OCI-LY1 (cell line): ENCODE data around the gene ETV6.

ENCODE experiments used
- H2AFZ ChIP-seq: fragments of 200-600 bp; sonication (generic), shearing (Covaris generic); 2 replicates; pipeline ENCODE4 v1.6.0; 2014; ENCODE audit warnings: antibody characterized with exemption, mild to moderate bottlenecking, low read length
- H3F3A ChIP-seq: fragments of 200-600 bp; sonication (generic), shearing (Covaris generic); 2 replicates; pipeline ENCODE4 v1.6.0; 2014; ENCODE audit warnings: mild to moderate bottlenecking, antibody characterized with exemption, low read length, moderate library complexity; ENCODE audit not compliant: insufficient read depth
- H3K27ac ChIP-seq: fragments of 200-600 bp; sonication (generic); 2 replicates; pipeline ENCODE4 v1.5.1; 2014; ENCODE audit warnings: low read length, mixed run types, mild to moderate bottlenecking, low read depth; ENCODE audit not compliant: poor library complexity, severe bottlenecking
- H3K27me3 ChIP-seq: fragments of 200-600 bp; sonication (generic); 2 replicates; pipeline ENCODE4 v1.6.0; 2014; ENCODE audit warnings: antibody characterized with exemption, mild to moderate bottlenecking, low read length, moderate library complexity; ENCODE audit not compliant: insufficient read depth
- H3K36me3 ChIP-seq: fragments of 200-600 bp; sonication (generic); 2 replicates; pipeline ENCODE4 v1.6.1; 2014; ENCODE audit warnings: mild to moderate bottlenecking, antibody characterized with exemption, low read length, moderate library complexity, mixed read lengths; ENCODE audit not compliant: insufficient read depth
- H3K4me1 ChIP-seq: fragments of 200-600 bp; sonication (generic); 2 replicates; pipeline ENCODE4 v1.5.1; 2014; ENCODE audit warnings: mild to moderate bottlenecking, low read length, moderate library complexity; ENCODE audit not compliant: insufficient read depth, severe bottlenecking
- H3K4me2 ChIP-seq: fragments of 200-600 bp; sonication (generic), shearing (Covaris generic); 2 replicates; pipeline ENCODE4 v1.6.1; 2014; ENCODE audit warnings: low read length
- H3K4me3 ChIP-seq: fragments of 200-600 bp; sonication (generic); 2 replicates; pipeline ENCODE4 v1.5.1; 2014; ENCODE audit warnings: low read length, low read depth, mild to moderate bottlenecking, mixed read lengths; ENCODE audit not compliant: poor library complexity, severe bottlenecking
- H3K79me2 ChIP-seq: fragments of 200-600 bp; shearing (Covaris generic); 2 replicates; pipeline ENCODE4 v1.6.1; 2016; ENCODE audit warnings: mixed run types, low read length, mixed read lengths; ENCODE audit not compliant: insufficient read depth
- H3K9ac ChIP-seq: fragments of 200-600 bp; sonication (generic), shearing (Covaris generic); 2 replicates; pipeline ENCODE4 v1.6.1; 2014; ENCODE audit warnings: mild to moderate bottlenecking, low read length, mixed read lengths
- H3K9me2 ChIP-seq: fragments of 200-600 bp; sonication (generic), shearing (Covaris generic); 2 replicates; pipeline ENCODE4 v1.6.1; 2014; ENCODE audit warnings: low read depth, mild to moderate bottlenecking, low read length, mixed read lengths
- H3K9me3 ChIP-seq: fragments of 200-600 bp; shearing (Covaris generic); 2 replicates; pipeline ENCODE4 v1.6.1; 2014; ENCODE audit warnings: low read length, mixed read lengths
- H4K20me1 ChIP-seq: fragments of 200-600 bp; sonication (generic), shearing (Covaris generic); 2 replicates; pipeline ENCODE4 v1.6.0; 2016; ENCODE audit warnings: mild to moderate bottlenecking, low read length; ENCODE audit not compliant: insufficient read depth
- CTCF ChIP-seq: fragments of 200-600 bp; sonication (generic), shearing (Covaris generic); IDR thresholded peaks from 2 replicates; pipeline ENCODE4 v1.5.1; 2017; ENCODE audit warnings: mild to moderate bottlenecking, antibody characterized with exemption, low read length, moderate library complexity, mixed read lengths
- EZH2 ChIP-seq: fragments of 200-600 bp; sonication (generic), shearing (Covaris generic); IDR thresholded peaks from 2 replicates; pipeline ENCODE4 v1.8.0; 2017; ENCODE audit warnings: borderline replicate concordance, mixed run types, mild to moderate bottlenecking, antibody characterized with exemption, low read length, moderate library complexity, mixed read lengths

Gene ETV6

GRCh38 chr12:11893998-11894397, 244.5 kb downstream of the ETV6 start:
- Histone ChIP-seq H3K4me2 (peak overlapping the region; percentile 56), H3K27ac (peak overlapping the region; percentile 99)

GRCh38 chr12:11894890-11895289, 245.4 kb downstream of the ETV6 start:
- H3K27ac ChIP-seq: peak overlapping the region; percentile 99

More at GRCh38 chr12:11893998-11894397, 244.5 kb downstream of the ETV6 start:
- H4K20me1 ChIP-seq: no peaks in the 10 kb centered on the region
- no peaks in the 10 kb centered on the region for H3K79me2 ChIP-seq
- no peaks in the 10 kb centered on the region for H3K9me2 ChIP-seq
- no peaks in the 10 kb centered on the region for H3K9me3 ChIP-seq
- H2AFZ ChIP-seq: no peak overlapping the region
- H3K9ac ChIP-seq: peak overlapping the region; percentile 72
- no peak for TF ChIP-seq CTCF
- TF ChIP-seq EZH2: no peak
- peaks cover 4% of the 10 kb centered on the region; the same call in 1 of the 2 replicates for H3K36me3 ChIP-seq
- peaks cover 86% of the 10 kb centered on the region for H3K4me1 ChIP-seq
- H3K4me3 ChIP-seq: peak overlapping the region; percentile 24
- no peaks in the 10 kb centered on the region for H3F3A ChIP-seq
- H3K27me3 ChIP-seq: no peaks in the 10 kb centered on the region

DNA sequence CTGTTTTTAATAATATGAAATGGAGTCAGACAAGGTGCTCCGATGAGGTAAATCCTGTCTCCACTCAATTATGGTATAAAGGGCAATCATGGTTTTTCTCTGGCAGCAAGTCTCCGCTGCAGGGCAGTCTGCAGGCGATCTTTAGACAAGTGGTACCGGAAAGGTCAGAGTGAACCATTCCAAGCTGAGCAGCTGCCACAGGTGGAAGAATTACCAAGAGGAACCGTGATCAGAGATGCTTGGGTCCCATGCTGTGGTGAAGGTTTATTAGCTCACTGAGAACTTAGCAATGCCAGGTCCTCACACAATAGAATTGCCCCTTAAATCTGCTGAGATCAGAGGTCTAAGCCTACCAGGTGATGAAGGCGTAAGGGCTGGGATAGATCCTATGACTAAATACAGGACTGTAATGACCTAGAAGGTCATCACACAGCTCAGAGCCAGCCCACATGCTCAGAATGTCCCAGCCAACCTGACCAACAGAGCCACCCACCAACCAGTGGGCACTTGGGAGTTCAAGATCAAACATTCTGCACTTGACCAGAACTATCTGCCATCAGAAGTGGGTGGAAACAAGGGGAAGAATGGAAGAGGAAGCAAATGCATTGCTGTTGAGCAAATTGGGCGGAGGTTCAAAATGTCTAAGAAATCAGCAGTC, 246.1 kb downstream of the ETV6 start:
- Histone ChIP-seq H3K27ac (peak overlapping the region; percentile 99), H3K4me3 (peak overlapping the region; percentile 16), H4K20me1 (no peaks in the 10 kb centered on the region), H3K27me3 (no peaks in the 10 kb centered on the region), H3K79me2 (no peaks in the 10 kb centered on the region), H3F3A (no peaks in the 10 kb centered on the region), H3K4me2 (peak overlapping the region; percentile 56), H3K9me2 (no peaks in the 10 kb centered on the region), H3K9me3 (no peaks in the 10 kb centered on the region), H3K36me3 (peaks cover 4% of the 10 kb centered on the region; the same call in 1 of the 2 replicates), H2AFZ (no peak overlapping the region), H3K9ac (peak overlapping the region; percentile 57), H3K4me1 (peaks cover 79% of the 10 kb centered on the region)
- no peak for TF ChIP-seq CTCF
- no peak for TF ChIP-seq EZH2

More at GRCh38 chr12:11894890-11895289, 245.4 kb downstream of the ETV6 start:
- Histone ChIP-seq H3K4me2 (peak overlapping the region; percentile 56), H3K4me3 (peak overlapping the region; percentile 24), H2AFZ (no peak overlapping the region), H3K9ac (peak overlapping the region; percentile 72), H4K20me1 (no peaks in the 10 kb centered on the region), H3K36me3 (peaks cover 4% of the 10 kb centered on the region; the same call in 1 of the 2 replicates), H3K9me2 (no peaks in the 10 kb centered on the region), H3K27me3 (no peaks in the 10 kb centered on the region), H3K9me3 (no peaks in the 10 kb centered on the region), H3K79me2 (no peaks in the 10 kb centered on the region), H3F3A (no peaks in the 10 kb centered on the region), H3K4me1 (peaks cover 81% of the 10 kb centered on the region)
- TF ChIP-seq EZH2 (no peak), CTCF (no peak)
